Activated CD8-positive, alpha-beta T cell treated with anti-CD3 and anti-CD28 coated beads for 36 hours (primary cell): ENCODE data around the gene PRDM11. TPM values are rescaled to one million over a fixed set of nuclear protein-coding genes. Genes with fewer than 3 reads are reported as not detected.

Experiments used
- ATAC-seq: fragments of 200-7000 bp; cut with Tn5 transposase; one replicate; pipeline ENCODE4 v1.10.0; 2021; ENCODE audit warnings: mild to moderate bottlenecking, moderate library complexity
- CTCF ChIA-PET: fragments of 350-600 bp; sonication (Branson Sonifier 250); formaldehyde crosslinking; loops from one replicate; lab custom pipeline; 2021; ENCODE audit warnings: antibody characterized with exemption; lab: Charles Lee
- POLR2A ChIA-PET: fragments of 350-600 bp; sonication (Branson Sonifier 250); formaldehyde crosslinking; loops from one replicate; lab custom pipeline; 2021; ENCODE audit warnings: antibody characterized with exemption; lab: Charles Lee
- DNase-seq: peaks from one replicate; pipeline ENCODE4 v3.0.0-alpha.2; 2020
- H3K27ac Mint-ChIP-seq: one replicate; pipeline ENCODE4 v1.8.0; 2021; ENCODE audit warnings: mild to moderate bottlenecking, mixed read lengths
- H3K27me3 Mint-ChIP-seq: one replicate; pipeline ENCODE4 v1.8.0; 2021; ENCODE audit warnings: mixed read lengths
- H3K36me3 Mint-ChIP-seq: one replicate; pipeline ENCODE4 v1.8.0; 2021; ENCODE audit warnings: low read depth, mixed read lengths
- H3K4me1 Mint-ChIP-seq: one replicate; pipeline ENCODE4 v1.8.0; 2021; ENCODE audit warnings: low read depth, mixed read lengths
- H3K4me3 Mint-ChIP-seq: one replicate; pipeline ENCODE4 v1.8.0; 2021; ENCODE audit warnings: mild to moderate bottlenecking, moderate library complexity, mixed read lengths
- H3K9me3 Mint-ChIP-seq: one replicate; pipeline ENCODE4 v1.8.0; 2021; ENCODE audit warnings: mixed read lengths
- intact Hi-C: fragments of 100-400 bp; cut with micrococcal nuclease; formaldehyde crosslinking; loops from one replicate; pipeline ENCODE4 v1.10.0; 2022
- total RNA-seq, 2 experiments: library from RNA; stranded (reverse); gene quantifications; one replicate each; pipeline ENCODE4 v1.2.3, GENCODE V29; 2021
- TF ChIP-seq, protein P1 (sequence below): fragments of 200-600 bp; IDR thresholded peaks from one replicate; pipeline ENCODE4 v1.8.0; 2022; ENCODE audit warnings: antibody characterized with exemption, mild to moderate bottlenecking

The PRDM11 gene
- total RNA-seq, 2 experiments from 2014 or later, result 2.6 to 3.5 TPM

DNA sequence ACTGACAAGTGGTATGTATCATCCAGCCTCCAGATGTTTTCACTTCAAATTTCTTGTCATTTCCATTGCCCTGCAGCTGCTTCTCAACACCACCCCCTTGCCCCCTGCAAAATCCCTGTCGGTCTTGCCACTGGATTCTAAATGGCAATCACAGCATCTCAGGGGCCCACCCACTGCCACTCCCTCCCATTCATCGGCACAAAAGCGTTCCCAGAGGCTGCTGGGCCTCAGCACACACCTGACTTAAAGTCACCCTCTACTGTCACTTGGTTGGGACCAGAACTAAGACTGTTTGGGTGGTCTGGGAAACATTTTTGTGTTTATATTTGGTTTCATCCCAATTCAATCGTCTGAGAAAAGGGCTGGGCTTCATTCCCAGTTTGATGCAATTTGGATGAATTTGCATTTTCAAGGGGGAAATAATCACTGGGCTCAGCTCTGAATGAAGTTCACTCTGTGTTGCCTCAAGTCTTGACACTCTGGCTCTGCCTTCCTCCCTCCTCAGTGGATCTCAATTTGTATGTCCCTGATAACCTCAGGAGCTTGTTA lies 112.6 kb downstream of the PRDM11 start:
- Mint-ChIP-seq H3K36me3 (no peaks in the 10 kb centered on the region), H3K27me3 (peaks cover 17% of the 10 kb centered on the region), H3K4me3 (no peak overlapping the region), H3K27ac (no peak overlapping the region), H3K9me3 (no peaks in the 10 kb centered on the region), H3K4me1 (no peaks in the 10 kb centered on the region)
- intact Hi-C loops, result no loop called here
- ChIA-PET CTCF (interaction anchor here (1.1 kb wide), 1 partner anchor 149 kb away, joined by 3 read pairs; no protein-coding TSS in a partner anchor), POLR2A (no interaction called here)
- DNase-seq (no peak), ATAC-seq (no peak)
- TF ChIP-seq, protein P1, sequence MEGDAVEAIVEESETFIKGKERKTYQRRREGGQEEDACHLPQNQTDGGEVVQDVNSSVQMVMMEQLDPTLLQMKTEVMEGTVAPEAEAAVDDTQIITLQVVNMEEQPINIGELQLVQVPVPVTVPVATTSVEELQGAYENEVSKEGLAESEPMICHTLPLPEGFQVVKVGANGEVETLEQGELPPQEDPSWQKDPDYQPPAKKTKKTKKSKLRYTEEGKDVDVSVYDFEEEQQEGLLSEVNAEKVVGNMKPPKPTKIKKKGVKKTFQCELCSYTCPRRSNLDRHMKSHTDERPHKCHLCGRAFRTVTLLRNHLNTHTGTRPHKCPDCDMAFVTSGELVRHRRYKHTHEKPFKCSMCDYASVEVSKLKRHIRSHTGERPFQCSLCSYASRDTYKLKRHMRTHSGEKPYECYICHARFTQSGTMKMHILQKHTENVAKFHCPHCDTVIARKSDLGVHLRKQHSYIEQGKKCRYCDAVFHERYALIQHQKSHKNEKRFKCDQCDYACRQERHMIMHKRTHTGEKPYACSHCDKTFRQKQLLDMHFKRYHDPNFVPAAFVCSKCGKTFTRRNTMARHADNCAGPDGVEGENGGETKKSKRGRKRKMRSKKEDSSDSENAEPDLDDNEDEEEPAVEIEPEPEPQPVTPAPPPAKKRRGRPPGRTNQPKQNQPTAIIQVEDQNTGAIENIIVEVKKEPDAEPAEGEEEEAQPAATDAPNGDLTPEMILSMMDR, result no peak

DNA sequence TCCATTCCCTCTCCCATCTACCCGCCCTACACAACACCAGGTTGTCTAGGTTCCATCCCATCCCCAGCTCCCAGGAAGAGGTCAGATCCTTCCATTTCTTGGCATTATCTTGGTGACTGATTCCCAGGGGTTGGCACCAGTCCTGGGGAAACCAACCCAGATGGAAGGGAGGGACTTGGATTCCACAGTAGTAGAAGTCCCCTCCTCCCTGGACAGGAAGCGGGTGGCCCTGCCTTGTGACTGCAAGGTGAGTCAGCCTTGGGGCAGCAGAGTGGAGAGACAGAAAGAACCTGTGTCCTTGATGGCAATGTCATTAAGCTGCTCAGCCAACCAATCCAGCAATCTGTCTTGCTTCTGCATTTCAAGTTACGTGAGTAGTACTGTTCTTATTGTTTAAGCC lies 113.2 kb downstream of the PRDM11 start:
- TF ChIP-seq, protein P1, result no peak
- no peak for DNase-seq
- H3K9me3 Mint-ChIP-seq, result no peaks in the 10 kb centered on the region
- ChIA-PET POLR2A (no interaction called here), CTCF (no interaction called here)
- intact Hi-C loops, result no loop called here
- H3K4me3 Mint-ChIP-seq, result no peak overlapping the region
- no peaks in the 10 kb centered on the region for H3K36me3 Mint-ChIP-seq
- no peaks in the 10 kb centered on the region for H3K4me1 Mint-ChIP-seq
- peaks cover 21% of the 10 kb centered on the region for H3K27me3 Mint-ChIP-seq
- ATAC-seq, result no peak
- H3K27ac Mint-ChIP-seq, result no peak overlapping the region

DNA sequence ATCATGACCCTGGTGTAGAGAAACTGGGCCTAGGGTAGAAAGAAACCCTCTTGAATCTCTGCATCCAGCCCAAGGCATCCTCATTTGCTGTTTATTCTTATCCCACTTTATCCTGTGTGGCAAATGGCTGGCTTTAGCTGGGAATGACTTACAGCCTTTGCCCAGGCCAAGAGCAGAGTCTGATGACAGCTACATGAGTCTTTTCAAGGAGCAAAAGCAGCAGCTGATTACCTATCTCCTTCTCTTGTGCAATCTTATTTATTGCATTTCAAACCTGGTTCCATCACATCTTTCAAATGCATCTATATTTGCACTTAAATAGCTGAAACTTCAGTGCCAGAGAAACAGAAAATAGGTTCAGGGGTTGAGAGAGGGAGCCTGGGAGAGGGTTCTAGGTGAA lies 113.6 kb downstream of the PRDM11 start:
- H3K27me3 Mint-ChIP-seq, result peaks cover 25% of the 10 kb centered on the region
- no peaks in the 10 kb centered on the region for H3K9me3 Mint-ChIP-seq
- no peaks in the 10 kb centered on the region for H3K36me3 Mint-ChIP-seq
- POLR2A ChIA-PET, result no interaction called here
- DNase-seq (no peak), ATAC-seq (no peak)
- no peak overlapping the region for H3K27ac Mint-ChIP-seq
- TF ChIP-seq, protein P1, result no peak
- H3K4me1 Mint-ChIP-seq, result no peaks in the 10 kb centered on the region
- CTCF ChIA-PET, result interaction anchor here (1.5 kb wide), 1 partner anchor 8 kb away, joined by 3 read pairs; no protein-coding TSS in a partner anchor
- intact Hi-C loops, result no loop called here
- H3K4me3 Mint-ChIP-seq, result no peak overlapping the region

DNA sequence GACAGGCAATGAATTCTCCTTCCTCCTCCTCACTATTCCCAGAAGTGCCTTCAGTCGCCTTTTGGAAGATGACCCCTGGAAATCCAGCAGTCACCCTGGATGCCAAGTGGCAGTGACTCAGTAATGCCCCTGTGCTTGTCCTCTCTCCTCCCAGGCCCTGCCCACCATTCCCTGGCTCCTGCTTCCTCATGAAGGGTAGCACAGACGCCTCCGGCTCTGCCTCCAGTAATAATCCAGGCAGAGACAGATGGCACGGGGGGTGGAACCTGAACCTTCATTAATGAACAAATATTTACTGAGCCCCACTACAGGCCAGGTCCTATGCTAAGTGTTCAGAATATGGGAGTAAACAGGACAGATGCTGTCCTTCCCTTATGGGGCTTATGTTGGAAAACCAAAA lies 116.5 kb downstream of the PRDM11 start:
- DNase-seq (no peak), ATAC-seq (no peak)
- ChIA-PET POLR2A (no interaction called here), CTCF (no interaction called here)
- TF ChIP-seq, protein P1, result no peak
- intact Hi-C loops, result no loop called here
- Mint-ChIP-seq H3K27ac (no peak overlapping the region), H3K4me3 (no peak overlapping the region), H3K27me3 (peaks cover 33% of the 10 kb centered on the region), H3K36me3 (no peaks in the 10 kb centered on the region), H3K4me1 (no peaks in the 10 kb centered on the region), H3K9me3 (no peaks in the 10 kb centered on the region)

DNA sequence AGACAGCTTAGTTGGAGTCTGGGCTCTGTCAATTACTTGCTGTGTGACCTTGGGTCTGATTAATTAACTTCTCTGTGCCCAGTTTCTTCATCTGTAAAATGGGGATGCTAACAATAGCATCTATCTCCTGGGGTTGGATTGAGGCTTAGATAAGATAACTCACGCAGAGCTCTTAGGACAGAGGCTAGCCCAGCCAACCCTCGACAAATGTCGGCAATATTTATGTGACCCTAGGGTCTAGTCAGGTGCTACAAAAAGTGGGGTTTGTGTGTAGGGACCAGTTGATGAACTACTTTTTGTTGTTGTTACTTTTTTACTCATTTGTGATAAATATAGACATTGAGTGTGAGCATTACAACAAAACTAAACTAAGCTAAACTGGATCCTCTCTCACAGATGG lies 117.3 kb downstream of the PRDM11 start:
- no peak for DNase-seq
- Mint-ChIP-seq H3K4me3 (no peak overlapping the region), H3K36me3 (no peaks in the 10 kb centered on the region), H3K27ac (no peak overlapping the region), H3K9me3 (no peaks in the 10 kb centered on the region), H3K4me1 (no peaks in the 10 kb centered on the region), H3K27me3 (peaks cover 37% of the 10 kb centered on the region)
- POLR2A ChIA-PET, result no interaction called here
- intact Hi-C loops, result no loop called here
- ATAC-seq, result no peak
- CTCF ChIA-PET, result interaction anchor here (1.1 to 1.2 kb wide), 2 partner anchors 159 to 327 kb away, joined by 4 read pairs; no protein-coding TSS in a partner anchor
- TF ChIP-seq, protein P1, result no peak
